GM19452 (cell line): ENCODE data around the gene GPHN.
"Not testable (repeated sequence)": the region's sequence is repeated elsewhere in the genome, so short reads cannot be mapped to it uniquely, and the experiment has no call there.

Experiments
- ATAC-seq: cut with Tn5 transposase; IDR thresholded peaks from one replicate; pipeline ENCODE4 v1.9.1; 2021; ENCODE audit not compliant: unreplicated experiment

Gene GPHN

DNA sequence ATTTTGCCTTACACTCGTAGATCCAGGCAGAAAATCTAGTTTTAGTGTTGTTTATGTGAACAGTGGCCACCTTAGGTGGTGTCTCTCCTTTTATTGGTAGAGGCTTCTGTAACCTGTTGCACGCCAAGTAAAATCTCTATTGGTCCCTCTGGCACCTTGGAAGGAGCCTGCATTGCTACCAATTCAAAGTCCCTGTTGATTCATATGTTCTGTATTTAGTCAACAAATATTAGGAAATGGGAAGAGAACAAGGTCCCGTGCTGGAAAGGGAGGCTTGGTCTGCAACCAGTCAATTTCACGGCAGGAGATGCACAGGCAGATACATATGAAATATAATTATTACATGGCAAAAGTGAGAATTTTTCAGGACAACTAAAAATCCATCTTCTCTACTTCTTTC lies 6.4 kb upstream of the GPHN start:
- no peak for ATAC-seq

DNA sequence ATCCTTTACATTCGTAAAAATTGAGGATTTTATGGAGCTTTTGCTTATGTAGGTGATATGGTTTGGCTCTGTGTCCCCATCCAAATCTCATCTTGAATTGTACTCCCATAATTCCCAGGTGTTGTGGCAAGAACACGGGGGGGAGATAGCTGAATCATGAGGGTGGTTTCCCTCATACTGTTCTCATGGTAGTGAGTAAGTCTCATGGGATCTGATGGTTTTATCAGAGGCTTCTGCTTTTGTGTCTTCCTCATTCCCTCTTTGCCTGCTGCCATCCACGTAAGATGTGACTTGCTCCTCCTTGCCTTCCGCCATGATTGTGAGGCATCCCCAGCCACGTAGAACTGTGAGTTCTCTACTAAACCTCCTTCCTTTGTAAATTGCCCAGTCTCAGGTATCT lies 5.1 kb upstream of the GPHN start:
- ATAC-seq, result not testable (repeated sequence)

- ATAC-seq, result no peak
Measured at GRCh38 chr14:66503532-66503931, 4.4 kb upstream of the GPHN start.

- peak; percentile 19 for ATAC-seq
Measured at GRCh38 chr14:66507181-66507721, 696 bp upstream of the GPHN start.

GRCh38 chr14:66508547-66508845 lies 549 bp downstream of the GPHN start:
- ATAC-seq, result no peak

GRCh38 chr14:66508846-66509621 lies 1.1 kb downstream of the GPHN start:
- no peak for ATAC-seq

DNA sequence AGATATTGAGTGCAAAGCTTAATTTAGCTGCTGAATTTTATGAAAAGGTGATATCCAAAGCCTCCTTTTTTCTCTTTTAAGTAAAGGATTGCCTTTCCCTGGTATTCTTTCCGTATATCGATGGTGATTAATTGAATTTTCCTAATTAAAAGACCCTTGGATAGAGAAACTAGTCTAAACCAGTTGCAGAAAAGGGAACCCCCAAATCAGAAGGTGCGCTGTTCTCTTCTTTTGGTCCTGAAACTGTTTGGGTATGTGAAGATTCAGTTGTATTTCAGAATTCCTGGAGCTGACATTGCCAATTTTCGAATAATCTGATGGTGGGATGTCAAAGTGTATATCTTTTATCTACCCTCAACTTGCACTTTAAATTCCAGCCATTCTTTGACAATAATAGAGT lies 1.9 kb downstream of the GPHN start:
- no peak for ATAC-seq

- no peak for ATAC-seq
Measured at GRCh38 chr14:66511849-66512248, 3.9 kb downstream of the GPHN start.

DNA sequence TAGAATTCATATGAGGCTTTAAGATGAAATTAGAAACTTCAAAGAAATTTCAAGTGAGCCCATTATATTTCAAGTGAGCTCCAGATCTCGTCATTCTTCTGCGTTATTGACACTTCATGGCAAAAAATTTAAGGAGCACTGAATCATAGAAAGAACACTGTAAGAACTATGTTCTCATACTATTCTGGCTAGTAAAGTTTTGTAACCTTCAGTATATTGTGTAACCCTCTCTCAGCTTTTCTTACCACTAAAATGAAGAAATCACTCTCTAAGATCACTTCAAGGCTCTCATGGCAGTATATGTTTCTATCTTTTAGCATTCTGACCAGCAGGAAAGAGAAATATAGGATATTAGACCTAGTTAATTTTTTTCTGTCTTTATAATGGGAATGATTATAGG lies 6.3 kb downstream of the GPHN start:
- ATAC-seq, result no peak

DNA sequence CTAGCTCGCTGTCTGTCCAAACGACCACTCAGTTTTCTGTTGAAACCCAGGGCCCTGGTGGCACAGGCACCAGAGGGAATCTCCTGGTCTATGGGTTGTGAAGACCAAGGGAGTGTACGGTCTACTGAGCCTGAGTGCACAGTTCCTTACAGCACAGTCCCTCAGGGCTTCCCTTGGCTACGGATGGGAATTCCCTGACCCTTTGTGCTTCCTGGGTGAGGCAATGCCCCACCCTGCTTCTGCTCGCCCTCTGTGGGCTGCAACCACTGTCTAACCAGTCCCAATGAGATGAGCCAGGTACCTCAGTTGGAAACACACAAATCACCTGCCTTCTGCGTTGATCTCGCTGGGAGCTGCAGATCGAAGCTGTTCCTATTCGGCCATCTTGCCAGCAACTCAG lies 22.6 kb downstream of the GPHN start:
- ATAC-seq, result no peak

- ATAC-seq, result no peak
Measured at GRCh38 chr14:66539034-66539433, 31.1 kb downstream of the GPHN start.

GRCh38 chr14:66540038-66540437 lies 32.1 kb downstream of the GPHN start:
- ATAC-seq, result no peak

DNA sequence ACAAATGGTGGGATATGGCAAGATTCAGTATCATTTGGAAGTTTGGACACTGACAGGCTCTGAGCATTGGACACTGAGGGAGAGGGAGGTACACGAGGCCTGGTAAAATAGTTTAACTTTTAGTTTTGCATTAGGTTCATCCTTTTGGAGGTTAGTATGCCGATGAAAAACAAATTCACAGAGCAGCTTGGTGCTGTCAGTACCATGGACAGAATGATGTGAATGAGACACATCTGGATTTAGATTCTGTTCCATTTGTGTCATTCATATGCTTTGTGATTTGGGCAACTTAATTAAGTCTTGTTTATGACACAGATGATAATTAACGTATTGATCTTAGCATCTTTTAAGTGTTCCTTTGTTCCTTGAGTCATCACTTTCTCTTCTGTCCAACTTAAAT lies 33.7 kb downstream of the GPHN start:
- ATAC-seq, result no peak

- no peak for ATAC-seq
Measured at GRCh38 chr14:66543996-66544395, 36.0 kb downstream of the GPHN start.

GRCh38 chr14:66545191-66545590 lies 37.2 kb downstream of the GPHN start:
- not testable (repeated sequence) for ATAC-seq

GRCh38 chr14:66545751-66546150 lies 37.8 kb downstream of the GPHN start:
- ATAC-seq, result not testable (repeated sequence)

DNA sequence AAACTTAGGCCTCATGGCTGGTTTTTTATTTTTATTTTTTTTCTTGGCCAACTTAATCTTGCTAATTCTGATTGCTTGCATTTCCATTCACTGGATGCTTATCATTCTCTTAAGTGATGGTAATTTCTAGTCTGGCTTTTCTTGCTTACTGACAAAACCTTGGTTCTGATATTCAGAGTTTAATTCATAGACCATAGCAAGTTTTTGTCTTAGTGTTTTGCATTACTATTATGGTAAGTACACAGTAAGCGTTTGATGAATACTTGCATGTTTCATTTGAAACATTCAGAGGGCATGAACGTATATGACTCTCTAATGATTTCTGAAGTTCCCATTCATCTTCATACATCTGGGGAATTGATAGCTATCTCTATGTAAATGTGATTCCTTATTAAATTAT lies 55.8 kb downstream of the GPHN start:
- ATAC-seq, result no peak

DNA sequence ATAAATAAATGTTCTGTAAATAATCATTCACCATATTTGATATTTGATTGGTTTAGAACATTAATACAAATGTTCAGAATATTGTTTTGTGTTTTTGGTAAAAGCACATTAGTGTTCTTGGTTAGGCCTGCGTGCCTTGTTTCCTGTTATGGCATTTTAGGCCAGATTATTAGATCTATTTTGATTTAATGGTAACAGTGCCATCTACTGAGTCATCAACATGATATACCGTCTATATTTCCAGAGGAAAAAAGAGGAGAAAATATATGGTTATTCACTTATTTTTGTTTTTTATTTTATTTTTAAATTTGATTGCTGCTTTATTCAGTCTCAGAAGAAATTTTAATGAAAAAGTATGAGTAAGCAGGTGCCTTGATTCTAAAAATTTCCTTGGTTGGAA lies 60.3 kb downstream of the GPHN start:
- ATAC-seq, result no peak

DNA sequence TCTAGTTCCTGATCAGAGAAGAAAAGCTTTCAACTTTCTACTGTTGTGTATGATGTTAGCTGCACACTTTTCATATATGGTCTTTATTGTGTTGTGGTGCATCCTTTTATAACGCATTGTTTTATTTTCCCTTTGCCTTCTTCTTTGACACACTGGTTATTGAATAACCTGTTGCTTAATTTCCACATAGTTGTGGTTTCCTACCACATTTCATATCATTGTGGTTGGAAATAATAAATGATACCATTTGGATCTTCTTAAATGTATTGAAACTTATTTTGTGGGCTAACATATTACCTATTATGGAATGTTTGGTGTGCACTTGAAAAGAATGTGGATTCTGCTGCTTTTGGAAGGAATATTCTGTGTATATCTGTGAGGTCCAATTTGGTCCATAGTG lies 64.9 kb downstream of the GPHN start:
- ATAC-seq, result no peak

- no peak for ATAC-seq
Measured at GRCh38 chr14:66575014-66575413, 67.1 kb downstream of the GPHN start.

GRCh38 chr14:66575939-66576338 lies 68.0 kb downstream of the GPHN start:
- ATAC-seq, result no peak

GRCh38 chr14:66587753-66588152 lies 79.8 kb downstream of the GPHN start:
- not testable (repeated sequence) for ATAC-seq

- ATAC-seq, result no peak
Measured at GRCh38 chr14:66595394-66595793, 87.4 kb downstream of the GPHN start.
